ENCODE measurements around the gene CHCHD6.

GRCh38 chr3:127005864-127006500 lies 301.9 kb downstream of the CHCHD6 start:
- TF ChIP-seq GATA3 (IDR thresholded peaks at IDR 0.05; ENCODE audit: low read depth, low read length) (no peak), GATA2 (IDR thresholded peaks at IDR 0.05; ENCODE audit: low read depth, low read length) (no peak)
